Ammon's horn (tissue), 1 donor: ENCODE measurements around the gene TBXAS1.

Experiments
- DNase-seq: peaks from one replicate; pipeline ENCODE4 v3.0.0-alpha.2; 2016; ENCODE audit warnings: low spot score

Gene TBXAS1

DNA sequence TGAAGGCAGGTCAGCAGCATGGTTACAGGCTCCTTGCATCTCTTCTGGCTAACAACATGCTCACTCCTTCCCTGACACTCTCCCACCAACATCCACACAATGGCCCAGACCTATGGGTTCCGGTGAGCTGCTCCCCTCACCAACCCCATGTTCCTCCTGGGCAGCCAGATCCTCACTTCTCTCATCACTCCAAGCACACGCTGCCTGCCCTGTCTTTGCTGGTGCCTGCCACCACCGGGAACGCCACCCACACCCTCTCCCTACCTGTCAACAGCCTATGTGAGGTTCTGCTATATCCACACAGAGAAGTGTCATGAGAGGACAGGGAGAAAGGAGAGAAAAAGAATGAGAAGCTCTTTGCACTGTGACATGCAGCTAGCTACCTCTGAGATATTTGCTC is 219.1 kb downstream of the TBXAS1 start:
- no peak for DNase-seq

DNA sequence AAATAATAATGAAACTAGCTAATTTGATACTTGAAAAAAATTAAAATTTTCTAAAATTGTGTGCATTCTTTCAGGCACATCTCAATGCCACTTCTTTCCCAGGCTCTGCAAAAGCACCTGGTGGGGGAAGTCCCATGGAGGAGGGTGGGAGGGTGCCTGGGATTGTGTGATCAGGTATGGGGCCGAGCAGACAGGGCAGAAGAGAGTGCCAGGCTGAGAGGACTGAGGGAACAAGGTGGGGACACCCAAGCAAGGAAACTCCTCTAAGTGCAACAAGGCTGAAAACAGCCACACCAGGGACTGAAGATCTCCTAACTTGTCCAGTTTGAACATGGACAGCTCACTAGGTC is 219.9 kb downstream of the TBXAS1 start:
- DNase-seq = no peak

DNA sequence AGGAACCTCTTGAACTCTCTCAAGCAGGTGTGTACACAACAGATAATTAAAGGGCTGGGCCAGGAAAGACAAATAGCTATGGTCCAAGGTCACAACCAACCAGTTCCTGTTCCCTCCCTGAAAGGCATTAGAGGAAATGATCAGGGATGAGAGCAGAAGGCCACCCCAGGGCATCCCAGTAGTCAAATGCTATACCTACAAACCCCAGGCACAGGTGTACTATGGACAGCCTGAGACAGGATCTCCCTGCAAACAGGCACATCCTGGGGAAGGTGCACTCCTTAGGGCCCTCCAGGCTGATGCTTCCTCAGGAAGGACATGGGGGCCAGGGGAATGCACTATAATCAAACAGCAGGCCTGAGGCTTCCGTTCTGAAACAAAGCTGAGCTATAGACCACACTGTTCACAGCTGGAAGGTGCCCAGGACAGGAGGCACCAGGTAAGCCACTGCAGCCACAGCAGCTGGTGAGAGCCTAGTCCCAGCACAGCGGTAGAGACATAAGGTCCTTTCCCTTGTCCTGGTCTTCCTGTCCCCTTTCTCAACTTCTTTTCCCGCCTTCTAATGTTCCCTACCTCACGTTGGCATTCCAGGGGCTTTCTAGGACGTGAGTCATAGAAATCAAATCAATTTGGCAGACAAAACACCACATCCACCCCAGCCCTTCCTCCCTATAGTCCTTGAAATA is 220.4 kb downstream of the TBXAS1 start:
- DNase-seq = no peak

DNA sequence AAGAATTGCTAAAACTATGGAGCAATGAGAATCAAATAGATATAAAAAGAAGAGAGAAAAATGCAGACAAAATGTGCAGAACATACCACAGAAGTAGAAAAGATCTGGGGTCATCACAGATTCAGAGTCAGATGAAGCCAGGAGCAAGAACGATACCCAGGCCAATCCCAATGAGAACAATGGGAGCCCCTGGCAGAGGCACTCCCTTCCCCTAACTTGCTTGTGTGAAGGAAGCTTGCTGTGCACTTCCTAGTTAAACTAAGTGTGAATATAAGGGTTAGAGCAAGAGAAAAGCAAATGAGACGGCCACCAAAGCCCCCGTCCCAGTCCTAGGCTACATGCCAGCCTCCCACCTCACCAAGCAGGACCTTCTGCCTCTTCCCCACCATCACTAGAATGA is 221.0 kb downstream of the TBXAS1 start:
- DNase-seq = no peak

DNA sequence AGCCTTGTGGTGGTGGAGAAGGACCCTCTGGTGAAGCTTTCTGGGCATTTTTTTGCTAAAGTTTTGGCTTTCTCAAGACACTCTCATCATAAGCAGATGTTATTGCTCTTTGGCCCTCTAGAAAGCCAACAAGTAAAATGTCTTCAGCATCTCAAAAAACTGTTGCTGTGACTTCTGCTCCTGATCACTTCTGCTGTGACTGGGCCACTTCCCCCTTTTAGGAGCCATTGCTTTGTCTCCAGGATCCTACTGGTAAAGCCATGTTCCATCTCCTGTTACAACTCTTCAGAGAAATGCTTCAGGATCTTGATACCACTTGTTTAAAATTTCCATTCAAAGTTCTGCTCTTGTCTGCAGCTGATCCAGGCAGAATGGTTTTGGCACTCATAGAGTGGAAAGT is 222.8 kb downstream of the TBXAS1 start:
- DNase-seq = no peak

DNA sequence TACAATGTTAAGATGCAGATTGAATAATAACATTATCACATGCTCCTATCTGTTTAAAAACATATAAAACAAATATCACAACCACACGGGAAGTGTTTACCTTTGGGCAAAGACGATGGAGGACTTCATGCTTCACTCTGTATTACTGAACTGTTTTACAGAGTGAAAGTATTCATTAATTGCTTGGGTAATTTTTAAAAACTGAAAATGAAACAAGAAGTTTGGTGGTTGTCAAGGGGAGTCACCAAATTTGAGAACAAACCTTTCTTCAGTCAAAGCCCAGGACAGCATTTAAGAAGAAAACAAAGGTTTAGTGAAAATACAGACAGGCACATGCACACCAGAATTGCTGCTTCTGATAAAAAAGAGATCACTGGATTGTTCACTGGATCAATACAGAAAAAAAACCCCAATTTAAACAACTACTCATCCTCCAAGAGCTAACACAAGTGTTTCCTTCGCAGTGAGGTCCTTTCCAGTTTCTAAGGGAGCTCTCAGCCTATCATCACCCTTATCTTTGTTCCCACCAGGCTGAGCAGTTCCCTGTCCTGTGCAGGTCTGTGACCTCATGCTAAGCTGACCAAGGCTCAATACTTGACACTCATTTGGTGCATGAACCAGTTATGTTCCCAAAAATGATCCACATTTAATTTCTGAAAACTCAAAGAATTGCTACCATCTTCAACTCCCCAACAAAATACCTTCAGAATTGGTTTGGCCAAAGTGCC is 224.9 kb downstream of the TBXAS1 start:
- no peak for DNase-seq

DNA sequence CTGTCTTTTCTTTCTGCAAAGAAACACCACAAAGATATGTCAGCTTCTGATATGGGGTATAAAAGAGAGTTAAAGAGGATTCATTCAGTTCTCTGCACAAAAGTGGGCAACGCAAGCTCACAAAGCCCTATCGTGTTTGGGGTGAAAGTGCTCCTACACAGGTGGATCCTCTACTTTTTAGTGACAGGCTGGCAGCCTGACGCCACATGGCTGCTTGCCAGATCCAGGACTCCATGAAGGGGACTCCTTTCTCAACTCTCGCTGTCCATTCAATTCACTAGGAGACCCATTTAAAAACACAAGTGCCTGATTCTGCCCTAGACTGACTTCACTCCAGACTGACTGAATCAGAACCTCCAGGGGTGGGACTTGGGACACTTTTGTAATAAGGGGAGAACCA is 225.7 kb downstream of the TBXAS1 start:
- DNase-seq = no peak

DNA sequence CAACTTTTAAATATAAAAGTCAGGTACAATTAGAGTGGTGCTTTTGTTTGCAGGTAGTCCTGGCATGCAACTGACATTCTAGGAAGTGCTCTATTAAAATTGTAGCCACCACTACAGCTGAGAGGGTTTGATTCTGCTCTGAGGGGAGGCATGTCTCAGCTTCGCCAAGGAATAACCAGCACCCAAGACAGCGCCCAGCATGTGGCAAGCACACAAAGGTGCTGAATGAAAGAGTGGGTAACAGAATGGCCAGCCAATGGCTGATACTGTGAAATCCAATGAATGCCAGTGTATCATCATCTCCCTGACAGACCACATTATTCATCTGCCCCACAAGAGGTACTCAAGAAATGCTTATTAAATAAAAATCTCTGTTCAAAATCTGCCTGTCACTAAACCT is 226.8 kb downstream of the TBXAS1 start:
- no peak for DNase-seq

DNA sequence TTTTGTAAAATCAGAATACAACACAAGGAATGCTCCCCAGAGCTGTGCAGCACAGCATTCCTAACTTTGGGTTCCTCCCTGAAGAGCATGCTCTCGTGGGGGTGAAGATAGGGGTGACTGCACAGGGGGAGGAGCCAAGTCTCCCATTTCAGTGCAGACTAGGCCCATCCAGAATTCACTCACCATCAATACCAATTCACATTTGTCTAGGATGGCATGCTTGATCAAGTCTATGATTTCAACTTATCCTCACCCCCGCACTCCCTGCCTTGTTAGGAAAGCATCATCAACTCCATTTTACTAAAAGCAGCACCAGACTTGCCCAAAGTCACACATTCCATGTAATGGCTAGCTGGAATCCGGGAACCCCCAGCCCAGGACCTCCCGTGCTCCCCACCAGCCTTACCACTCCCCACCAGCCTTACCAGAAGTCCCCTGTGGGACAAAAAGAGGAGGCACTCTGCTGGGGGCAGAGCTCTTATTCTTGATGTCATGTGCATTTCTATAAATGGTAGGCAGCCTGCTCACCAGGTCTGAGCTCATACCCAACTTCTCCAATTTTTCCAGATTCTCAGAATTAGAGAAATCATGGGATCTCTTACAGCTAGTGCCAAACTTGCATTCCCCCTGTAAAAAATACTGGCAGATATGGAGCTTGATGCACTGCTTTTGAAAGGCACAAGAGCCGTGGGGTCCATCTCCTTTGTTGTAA is 227.5 kb downstream of the TBXAS1 start:
- DNase-seq = no peak

DNA sequence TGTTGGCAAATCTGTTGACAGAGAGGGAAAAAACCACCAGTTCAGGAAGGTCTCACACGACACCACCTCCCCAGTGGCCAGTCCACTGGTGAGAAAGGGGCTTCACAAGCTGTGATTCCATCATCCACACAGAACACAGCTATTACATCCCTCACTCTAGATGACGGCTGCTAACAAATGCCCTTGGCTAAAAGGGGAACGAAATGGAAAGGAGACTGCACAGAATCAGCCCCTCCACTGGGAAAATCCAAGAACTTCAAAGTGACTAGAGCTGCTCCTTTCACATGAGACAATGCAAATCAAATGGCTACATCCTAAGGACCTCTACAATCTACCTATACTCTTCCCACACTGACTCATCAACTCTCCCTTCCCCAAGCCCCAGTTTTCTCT is 228.1 kb downstream of the TBXAS1 start:
- no peak for DNase-seq

DNA sequence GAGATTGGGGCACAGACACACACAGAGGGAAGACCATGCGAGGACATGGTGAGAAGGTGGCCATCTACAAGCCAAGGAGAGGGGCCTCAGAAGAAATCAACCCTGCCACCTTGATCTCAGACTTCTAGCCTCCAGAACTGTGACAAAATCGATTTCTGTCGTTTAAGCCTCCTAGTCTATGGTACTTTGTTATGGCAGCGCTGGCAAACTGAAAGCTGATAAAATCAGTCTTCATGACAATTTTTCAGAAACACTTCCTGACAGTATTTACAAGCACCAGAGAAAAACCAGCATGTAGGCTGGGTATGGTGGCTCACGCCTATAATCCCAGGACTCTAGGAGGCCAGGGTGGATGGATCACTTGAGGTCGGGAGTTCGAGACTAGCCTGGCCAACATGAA is 229.5 kb downstream of the TBXAS1 start:
- DNase-seq = no peak

DNA sequence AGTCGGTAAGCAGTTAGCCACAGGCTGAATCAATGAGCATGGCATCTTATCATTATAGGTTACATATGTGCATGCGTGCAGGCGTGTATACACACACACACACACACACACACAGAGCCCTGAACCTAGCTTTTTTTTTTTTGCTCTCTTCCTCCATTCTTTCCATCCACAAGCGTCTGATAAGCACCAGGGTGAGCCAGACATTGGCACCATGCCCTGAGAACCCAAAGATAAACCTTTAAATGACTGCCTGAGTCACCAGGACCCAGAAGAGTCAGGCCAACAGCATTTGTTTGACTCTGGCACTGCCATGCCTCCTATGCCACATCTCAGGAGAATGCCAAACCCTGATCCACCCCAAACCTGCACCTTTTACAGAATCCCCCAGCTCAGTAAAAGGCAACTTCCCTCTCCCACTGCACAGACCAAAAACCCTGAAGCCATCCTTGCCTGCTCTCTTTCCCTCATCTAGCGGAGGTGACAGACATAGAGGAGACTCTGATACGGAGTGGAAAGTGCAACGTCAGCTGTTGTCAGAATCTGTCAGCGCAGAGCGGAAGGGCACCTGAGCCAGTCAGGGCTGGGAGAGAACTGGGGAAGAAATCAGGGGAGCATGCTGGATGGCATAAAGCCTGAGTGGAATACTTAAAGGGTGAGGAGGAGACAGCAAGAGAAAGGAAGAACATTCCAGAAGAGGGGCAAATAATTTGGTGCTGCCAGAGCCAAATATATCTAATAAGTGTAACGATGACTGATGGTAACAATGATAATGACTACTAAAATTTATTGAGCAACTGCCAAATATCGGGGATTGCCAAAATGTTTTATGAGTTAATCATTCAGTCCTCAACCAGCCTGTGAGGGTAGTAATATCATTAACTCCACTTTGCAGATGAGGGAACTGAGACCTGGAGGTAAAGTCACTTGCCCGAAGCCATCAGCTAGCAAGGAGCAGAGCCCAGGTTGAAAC is 230.5 kb downstream of the TBXAS1 start:
- no peak for DNase-seq

DNA sequence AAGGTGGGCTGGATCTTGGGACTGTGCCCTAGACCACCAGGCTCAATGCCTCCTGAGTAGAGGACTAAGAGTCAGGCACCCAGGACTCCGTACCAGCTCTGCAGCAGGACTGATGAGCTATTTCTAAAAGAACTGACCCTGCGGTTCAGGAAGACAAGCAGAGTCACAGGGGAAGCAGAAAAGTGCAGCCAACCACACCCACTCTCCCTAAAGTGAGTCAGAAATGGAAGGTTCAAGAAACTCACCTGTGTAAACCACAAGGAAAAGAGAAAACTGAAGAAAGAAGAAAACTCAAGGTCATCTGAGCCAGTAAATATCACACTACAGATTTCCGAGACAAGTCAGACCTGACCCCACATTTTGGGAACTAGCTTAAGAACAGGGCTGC is 231.2 kb downstream of the TBXAS1 start:
- no peak for DNase-seq

DNA sequence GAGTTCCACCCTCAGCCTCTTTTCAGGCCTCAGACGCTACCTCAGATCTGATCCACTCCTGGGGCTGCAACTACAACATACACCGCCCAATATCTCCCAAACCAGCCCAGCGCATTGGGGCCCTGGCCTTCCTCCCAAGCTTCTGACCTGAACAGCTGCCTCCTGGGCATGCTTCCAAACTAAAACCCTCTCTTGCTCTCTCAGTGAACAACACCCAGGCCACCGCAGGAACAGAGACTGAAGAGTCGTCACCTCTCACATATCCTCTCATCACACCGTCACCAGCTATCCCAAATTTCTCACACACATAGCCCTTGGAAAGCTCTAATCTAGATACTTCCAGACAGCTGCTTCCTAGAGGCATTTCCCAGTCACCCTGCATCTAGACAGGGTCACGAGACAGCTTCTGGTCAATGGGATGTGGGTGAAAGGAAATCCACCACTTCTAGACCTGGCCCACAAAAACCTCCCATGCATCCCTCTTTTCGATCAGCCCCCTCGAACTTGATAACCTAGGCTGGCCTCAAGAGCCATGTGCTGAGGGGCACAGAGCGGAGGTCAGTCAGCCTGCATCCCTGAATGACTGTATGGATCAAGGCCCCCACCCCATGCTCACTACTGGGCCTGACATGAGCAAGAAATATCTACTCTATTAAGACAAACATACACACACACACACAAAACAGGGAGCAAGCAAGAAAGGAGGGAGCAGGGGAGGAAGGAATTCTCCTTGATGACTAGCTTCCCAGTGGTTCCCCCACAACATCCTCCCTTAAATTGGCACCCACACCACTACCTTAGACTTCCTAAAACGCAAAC is 231.9 kb downstream of the TBXAS1 start:
- no peak for DNase-seq

DNA sequence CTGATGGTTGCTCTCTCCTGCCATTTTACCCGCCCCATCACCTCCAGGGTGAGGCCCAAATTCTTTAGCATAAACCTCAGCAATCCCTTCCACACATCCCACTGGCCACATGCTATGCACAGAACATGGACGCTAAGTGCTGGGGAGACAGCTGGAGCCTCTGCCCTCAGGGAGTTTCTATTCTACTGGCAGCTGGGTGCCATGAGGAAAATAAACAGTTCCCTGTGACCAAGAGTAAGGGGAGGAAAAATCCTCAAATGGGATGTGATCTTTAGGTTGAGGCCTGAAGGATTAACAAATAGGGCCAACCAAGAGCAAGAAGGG is 232.5 kb downstream of the TBXAS1 start:
- no peak for DNase-seq

DNA sequence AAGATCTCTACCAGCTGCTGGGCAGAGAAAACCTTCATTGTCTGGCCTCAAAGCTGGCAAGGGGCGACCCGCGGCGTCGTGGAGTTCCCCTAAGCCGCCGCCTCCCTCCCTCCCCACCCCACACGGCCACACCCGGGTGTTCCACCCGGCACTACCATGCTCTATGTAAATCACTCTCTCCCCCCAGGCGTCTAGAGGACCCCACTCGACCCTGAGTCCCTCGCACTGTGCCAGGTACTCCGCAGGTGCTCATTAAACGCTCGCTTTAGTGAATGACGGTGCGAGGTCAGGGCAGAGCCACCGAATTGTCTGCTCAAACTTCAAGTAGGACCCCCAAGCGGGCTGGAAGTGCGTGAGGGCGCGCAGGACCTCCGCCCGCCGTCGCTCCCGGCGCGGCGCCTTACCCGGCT is 233.1 kb downstream of the TBXAS1 start:
- DNase-seq = no peak

DNA sequence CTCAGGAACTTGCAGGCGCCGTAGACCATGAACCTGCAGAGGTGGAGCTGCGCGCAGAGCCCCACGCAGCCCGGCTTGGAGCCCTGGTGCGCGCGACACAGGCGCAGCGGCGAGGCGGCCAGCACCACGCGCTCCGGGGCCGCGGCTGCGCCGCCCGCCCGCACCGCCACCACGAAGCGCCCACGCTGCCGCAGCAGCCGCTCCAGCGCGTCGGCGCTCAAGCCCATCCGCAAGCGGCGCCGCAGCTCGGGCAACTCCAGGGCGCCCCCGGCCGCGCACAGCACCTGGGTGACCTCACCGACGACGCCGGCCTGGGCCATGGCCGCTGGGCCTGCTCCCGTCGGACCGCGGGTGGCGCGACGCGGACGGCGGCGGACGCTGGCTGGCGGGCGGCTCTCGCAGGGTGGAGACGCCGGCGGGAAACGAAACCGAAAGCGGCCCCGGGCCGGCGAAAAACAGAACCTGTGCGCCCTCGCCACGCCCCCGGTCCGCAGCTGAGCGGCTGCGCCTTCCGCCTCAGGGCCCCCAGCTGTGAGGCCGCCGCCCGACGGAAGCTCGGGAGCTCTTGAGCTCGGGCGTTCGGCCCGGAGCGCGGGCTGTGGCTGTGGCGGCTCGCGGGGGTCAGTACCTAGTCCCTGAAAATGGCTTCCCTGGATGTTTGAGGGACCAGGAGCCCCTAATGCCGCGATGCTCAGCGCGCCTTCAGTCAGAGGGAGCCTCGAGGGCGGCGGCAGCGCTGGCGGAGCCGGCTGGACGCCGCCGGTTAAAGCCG is 233.7 kb downstream of the TBXAS1 start, which contains the start of gene PARP12:
TSS of gene PARP12 (minus strand) at position 424 of the 772 bp plus-strand sequence. CDS start at position 320, 104 bp downstream.
- DNase-seq = peak; percentile 61

DNA sequence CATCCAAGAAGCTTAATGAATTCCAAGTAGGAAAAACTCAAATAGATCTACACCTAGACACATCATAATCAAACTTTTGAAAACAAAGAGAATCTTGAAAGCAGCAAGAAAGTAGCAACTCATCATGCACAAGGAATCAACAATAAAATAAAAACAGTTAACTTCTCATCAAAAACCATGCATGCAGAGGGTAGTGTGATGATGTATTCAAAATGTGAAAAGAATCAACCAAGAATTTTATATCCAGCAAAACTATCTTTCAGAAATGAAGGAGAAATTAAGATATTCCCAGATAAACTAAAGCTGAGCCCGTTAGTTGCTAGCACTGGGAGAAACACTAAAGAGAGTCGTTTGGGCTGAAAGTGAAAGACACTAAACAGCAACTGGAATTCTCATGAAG is 238.0 kb downstream of the TBXAS1 start:
- no peak for DNase-seq

DNA sequence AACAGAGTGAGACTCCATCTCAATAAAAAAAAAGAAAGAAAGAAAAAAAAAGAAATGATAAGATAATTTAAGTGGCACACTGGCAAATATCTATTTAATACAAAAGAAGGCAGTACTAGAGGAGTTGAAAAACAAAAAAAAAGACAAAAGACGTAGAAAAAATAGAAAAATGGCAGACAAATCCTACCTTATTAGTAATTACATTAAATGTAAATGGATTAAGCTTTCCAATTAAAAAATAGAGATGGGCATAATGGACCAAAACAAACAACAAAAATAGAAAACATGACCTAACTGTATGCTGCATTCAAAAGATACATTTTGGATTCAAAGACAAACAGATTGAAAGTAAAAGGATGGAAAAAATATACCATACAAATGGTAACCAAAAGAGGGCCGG is 239.0 kb downstream of the TBXAS1 start:
- no peak for DNase-seq

DNA sequence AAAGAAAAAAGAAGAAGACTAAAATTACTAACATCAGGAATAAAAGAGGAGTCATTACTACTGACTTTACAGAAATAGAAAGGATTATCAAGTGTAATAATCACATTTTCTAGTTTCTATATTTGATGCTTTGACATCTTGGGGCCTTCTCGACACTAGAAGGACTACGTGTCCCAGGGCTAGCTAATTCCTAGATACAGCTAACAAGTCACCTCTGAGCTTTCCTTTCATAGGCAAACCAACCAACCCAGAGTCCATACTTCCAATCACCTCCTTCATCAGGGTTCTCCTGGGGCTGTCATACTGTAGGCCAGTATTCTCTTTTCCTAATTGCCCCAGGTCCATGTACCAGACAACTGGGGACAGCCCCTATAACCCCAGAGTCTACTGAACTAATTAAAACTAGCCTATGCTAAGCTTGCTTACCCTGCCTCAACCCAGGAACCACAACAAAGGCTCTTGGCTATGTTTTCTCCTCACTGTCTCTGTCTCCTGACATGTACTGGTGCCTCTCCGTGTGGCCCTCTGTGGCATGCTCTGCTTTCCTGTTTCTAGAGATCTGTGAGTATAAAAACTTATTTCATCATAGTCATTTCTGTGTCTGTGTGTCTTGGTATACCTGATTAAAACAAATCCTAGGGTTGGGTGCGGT is 240.4 kb downstream of the TBXAS1 start:
- no peak for DNase-seq
